OCI-LY7 (cell line): Measurements from ENCODE around the gene AIMP2. TPM values are rescaled to one million over a fixed set of nuclear protein-coding genes. Genes with fewer than 3 reads are reported as not detected.
"Not testable (repeated sequence)": the region's sequence is repeated elsewhere in the genome, so short reads cannot be mapped to it uniquely, and the experiment has no call there.

Experiments used
- BruUV-seq: library from RNA; stranded (reverse); fragments of 400-500 nt; replicated peaks from 2 replicates; lab custom pipeline; 2021; lab: Mats Ljungman, UMichigan
- CTCF ChIA-PET: fragments of 300-600 bp; sonication (Branson Sonifier 250); formaldehyde crosslinking; loops from one replicate; lab custom pipeline; 2022; ENCODE audit warnings: antibody characterized with exemption; ENCODE audit not compliant: unreplicated experiment; lab: Charles Lee
- POLR2A ChIA-PET: fragments of 300-600 bp; sonication (Branson Sonifier 250); formaldehyde crosslinking; loops from one replicate; lab custom pipeline; 2022; ENCODE audit warnings: antibody characterized with exemption; lab: Charles Lee
- DNase-seq: peaks from one replicate; pipeline ENCODE4 v3.0.0-alpha.2; 2015; ENCODE audit warnings: low spot score
- H2AFZ ChIP-seq: fragments of 200-600 bp; sonication (generic), shearing (Covaris generic); 2 replicates; pipeline ENCODE4 v1.6.1; 2014; ENCODE audit warnings: mild to moderate bottlenecking, antibody characterized with exemption, low read length, moderate library complexity
- H3K27ac ChIP-seq: fragments of 200-600 bp; sonication (generic); 2 replicates; pipeline ENCODE4 v1.5.1; 2014; ENCODE audit warnings: mixed run types, low read depth, mild to moderate bottlenecking, moderate library complexity, low read length, inconsistent platforms; ENCODE audit not compliant: poor library complexity, severe bottlenecking
- H3K36me3 ChIP-seq: fragments of 200-600 bp; sonication (generic); 2 replicates; pipeline ENCODE4 v1.6.1; 2014; ENCODE audit warnings: mild to moderate bottlenecking, antibody characterized with exemption, low read length, moderate library complexity, mixed read lengths; ENCODE audit not compliant: insufficient read depth
- H3K4me1 ChIP-seq: fragments of 200-600 bp; sonication (generic); 2 replicates; pipeline ENCODE4 v1.5.1; 2014; ENCODE audit warnings: mild to moderate bottlenecking, low read length; ENCODE audit not compliant: insufficient read depth, poor library complexity, severe bottlenecking
- H3K4me2 ChIP-seq: fragments of 200-600 bp; sonication (generic); 2 replicates; pipeline ENCODE4 v1.6.1; 2014; ENCODE audit warnings: mild to moderate bottlenecking, low read length
- H3K4me3 ChIP-seq: fragments of 200-600 bp; sonication (generic); 2 replicates; pipeline ENCODE4 v1.5.1; 2014; ENCODE audit warnings: mild to moderate bottlenecking, low read depth, low read length; ENCODE audit not compliant: poor library complexity, severe bottlenecking
- H3K79me2 ChIP-seq: fragments of 200-600 bp; sonication (generic); 2 replicates; pipeline ENCODE4 v1.6.1; 2016; ENCODE audit warnings: low read depth, mild to moderate bottlenecking, low read length, moderate library complexity, mixed read lengths; ENCODE audit not compliant: insufficient read depth
- H3K9me2 ChIP-seq: fragments of 200-600 bp; sonication (generic); 2 replicates; pipeline ENCODE4 v1.6.1; 2016; ENCODE audit warnings: mild to moderate bottlenecking, low read length, mixed read lengths; ENCODE audit not compliant: insufficient read depth
- H3K9me3 ChIP-seq: fragments of 200-600 bp; sonication (generic); 2 replicates; pipeline ENCODE4 v1.6.1; 2014; ENCODE audit warnings: mild to moderate bottlenecking, mixed run types, low read length, mixed read lengths
- H4K20me1 ChIP-seq: fragments of 200-600 bp; sonication (generic); 2 replicates; pipeline ENCODE4 v1.6.1; 2014; ENCODE audit warnings: mild to moderate bottlenecking, antibody characterized with exemption, low read length, moderate library complexity, mixed read lengths; ENCODE audit not compliant: insufficient read depth
- EZH2phosphoT487 ChIP-seq: fragments of 200-600 bp; sonication (generic); IDR thresholded peaks from 2 replicates; pipeline ENCODE4 v1.6.1; 2018; ENCODE audit warnings: low read depth, borderline replicate concordance, mild to moderate bottlenecking, mixed run types, antibody characterized with exemption, low read length, moderate library complexity, mixed read lengths
- intact Hi-C: fragments of 100-400 bp; cut with micrococcal nuclease; formaldehyde crosslinking; loops from one replicate; pipeline ENCODE4 v1.10.0; 2022; ENCODE audit not compliant: unreplicated experiment
- small RNA-seq: library from RNA; depleted of rRNA; stranded (forward); fragments of <200 nt; gene quantifications from one replicate; pipeline ENCODE3, GENCODE V24; 2014
- total RNA-seq, 2 experiments: library from RNA; depleted of rRNA in 1 of 2; stranded (reverse); fragments of >200 nt in 1 of 2; shearing (Covaris generic) in 1 of 2; gene quantifications; 2 replicates each; pipeline ENCODE4 v1.2.3, GENCODE V29; 2014 to 2022
- TF ChIP-seq, protein P1 (sequence below): fragments of 200-600 bp; sonication (generic); conservative IDR thresholded peaks from 2 replicates; pipeline ENCODE4 v1.5.1; 2014; ENCODE audit warnings: mild to moderate bottlenecking, antibody characterized with exemption, low read length, moderate library complexity, mixed read lengths

The AIMP2 gene
- total RNA-seq, 2 experiments from 2014 or later: 56.9 to 70.4 TPM

DNA sequence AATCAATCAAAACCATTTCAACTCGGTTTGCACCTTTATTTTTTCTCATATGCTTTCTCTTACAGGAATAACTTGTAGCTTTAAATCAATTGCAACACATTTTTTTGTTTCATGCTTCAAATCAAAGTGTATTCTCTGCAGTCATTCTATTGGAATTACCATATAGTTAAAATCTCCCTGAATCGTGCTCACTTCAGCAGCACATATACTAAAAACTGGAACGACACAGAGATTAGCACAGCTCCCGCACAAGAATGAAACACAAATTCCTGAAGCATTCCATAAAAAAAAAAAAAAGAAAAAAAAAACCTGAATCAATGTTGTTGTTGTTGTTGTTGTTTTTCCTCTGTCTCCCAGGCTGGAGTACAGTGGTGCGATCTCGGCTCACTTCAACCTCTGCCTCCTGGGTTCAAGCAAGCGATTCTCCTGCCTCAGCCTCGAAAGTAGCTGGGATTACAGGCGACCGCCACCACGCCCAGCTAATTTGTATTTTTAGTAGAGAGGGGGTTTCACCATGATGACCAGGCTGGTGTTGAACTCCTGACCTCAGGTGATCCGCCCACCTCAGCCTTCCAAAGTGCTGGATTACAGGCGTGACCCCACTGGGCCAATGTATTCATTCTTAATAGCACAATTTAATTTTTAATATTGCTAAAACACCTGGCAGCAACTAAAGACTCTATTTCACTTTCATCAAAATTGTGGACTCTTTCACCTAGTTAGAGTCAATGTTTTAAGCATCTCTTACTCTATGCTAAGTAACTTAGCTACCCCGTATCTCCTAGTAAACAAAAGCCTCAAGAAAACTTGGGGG lies 48.5 kb downstream of the AIMP2 start:
- TF ChIP-seq, protein P1, sequence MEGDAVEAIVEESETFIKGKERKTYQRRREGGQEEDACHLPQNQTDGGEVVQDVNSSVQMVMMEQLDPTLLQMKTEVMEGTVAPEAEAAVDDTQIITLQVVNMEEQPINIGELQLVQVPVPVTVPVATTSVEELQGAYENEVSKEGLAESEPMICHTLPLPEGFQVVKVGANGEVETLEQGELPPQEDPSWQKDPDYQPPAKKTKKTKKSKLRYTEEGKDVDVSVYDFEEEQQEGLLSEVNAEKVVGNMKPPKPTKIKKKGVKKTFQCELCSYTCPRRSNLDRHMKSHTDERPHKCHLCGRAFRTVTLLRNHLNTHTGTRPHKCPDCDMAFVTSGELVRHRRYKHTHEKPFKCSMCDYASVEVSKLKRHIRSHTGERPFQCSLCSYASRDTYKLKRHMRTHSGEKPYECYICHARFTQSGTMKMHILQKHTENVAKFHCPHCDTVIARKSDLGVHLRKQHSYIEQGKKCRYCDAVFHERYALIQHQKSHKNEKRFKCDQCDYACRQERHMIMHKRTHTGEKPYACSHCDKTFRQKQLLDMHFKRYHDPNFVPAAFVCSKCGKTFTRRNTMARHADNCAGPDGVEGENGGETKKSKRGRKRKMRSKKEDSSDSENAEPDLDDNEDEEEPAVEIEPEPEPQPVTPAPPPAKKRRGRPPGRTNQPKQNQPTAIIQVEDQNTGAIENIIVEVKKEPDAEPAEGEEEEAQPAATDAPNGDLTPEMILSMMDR: no peak
- TF ChIP-seq EZH2phosphoT487: no peak
- intact Hi-C loops: no loop called here
- Histone ChIP-seq H3K9me3 (no peaks in the 10 kb centered on the region), H3K4me3 (peak overlapping the region; percentile 99), H3K79me2 (peaks cover 25% of the 10 kb centered on the region), H3K27ac (no peak overlapping the region), H4K20me1 (no peaks in the 10 kb centered on the region; the same call in 1 of the 2 replicates), H3K36me3 (peaks cover 34% of the 10 kb centered on the region), H3K9me2 (no peaks in the 10 kb centered on the region), H2AFZ (no peak overlapping the region), H3K4me2 (peak overlapping the region; percentile 85), H3K4me1 (peaks cover 20% of the 10 kb centered on the region)
- no peak for DNase-seq
- ChIA-PET POLR2A (interaction anchor here (0.5 to 1.7 kb wide), 14 partner anchors 8 to 309 kb away, joined by 3 to 8 read pairs (median 4); partner anchors contain the start of genes AIMP2 and PMS2), CTCF (no interaction called here)
- TSS peak; percentile 72 for BruUV-seq

DNA sequence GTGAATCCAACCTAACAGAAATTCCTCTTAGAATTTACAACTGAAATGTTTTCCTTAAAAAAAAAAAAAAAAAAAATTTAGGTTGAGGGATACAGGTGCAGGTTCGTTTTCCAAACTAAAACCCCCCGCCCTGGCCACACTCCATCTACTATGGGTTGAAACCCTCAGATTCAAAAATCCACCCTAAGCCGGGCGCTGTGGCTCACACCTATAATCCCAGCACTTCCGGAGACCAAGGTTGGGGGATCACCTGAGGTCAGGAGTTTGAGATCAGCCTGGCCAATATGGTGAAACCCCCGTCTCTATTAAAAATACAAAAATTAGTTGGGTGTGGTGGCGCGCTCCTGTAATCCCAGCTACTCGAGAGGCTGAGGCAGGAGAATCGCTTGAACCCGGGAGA lies 50.9 kb downstream of the AIMP2 start:
- H3K9me2 ChIP-seq, H3K4me3 ChIP-seq, H3K4me2 ChIP-seq, H4K20me1 ChIP-seq, H3K27ac ChIP-seq, CTCF ChIA-PET, DNase-seq, intact Hi-C loops, H3K9me3 ChIP-seq, BruUV-seq: not testable (repeated sequence)
- POLR2A ChIA-PET: interaction anchor here (0.6 kb wide), 1 partner anchor 12 kb away, joined by 4 read pairs; no protein-coding TSS in a partner anchor
- H3K4me1 ChIP-seq: peaks cover 20% of the 10 kb centered on the region
- H3K79me2 ChIP-seq: peaks cover 25% of the 10 kb centered on the region
- peaks cover 12% of the 10 kb centered on the region for H3K36me3 ChIP-seq
- peak overlapping the region; percentile 86; the same call in 1 of the 2 replicates for H2AFZ ChIP-seq

DNA sequence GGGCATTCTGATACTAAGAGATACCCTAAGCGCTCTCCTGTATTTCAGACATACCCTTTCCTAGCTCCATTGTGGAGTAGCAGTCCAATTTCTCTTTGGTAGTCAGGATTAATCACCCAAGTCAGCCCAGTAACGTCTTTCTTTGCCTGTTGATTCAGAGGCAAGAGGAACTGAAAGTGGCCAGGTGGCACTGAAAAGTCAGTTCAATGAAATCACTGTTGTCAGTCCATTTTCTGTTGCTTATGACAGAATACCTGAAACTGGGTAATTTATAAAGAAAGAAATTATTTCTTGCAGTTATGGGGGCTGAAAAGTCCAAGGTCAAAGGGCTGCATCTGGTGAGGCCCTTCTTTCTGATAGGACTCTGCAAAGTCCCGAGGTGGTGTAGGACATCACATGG lies 62.3 kb downstream of the AIMP2 start:
- Histone ChIP-seq H3K4me2 (peak overlapping the region; percentile 57), H3K9me2 (no peaks in the 10 kb centered on the region), H3K4me3 (peak overlapping the region; percentile 31), H3K4me1 (peaks cover 28% of the 10 kb centered on the region), H4K20me1 (no peaks in the 10 kb centered on the region), H3K36me3 (no peaks in the 10 kb centered on the region), H3K27ac (peak overlapping the region; percentile 89), H3K9me3 (no peaks in the 10 kb centered on the region), H3K79me2 (no peaks in the 10 kb centered on the region), H2AFZ (peak overlapping the region; percentile 81)
- POLR2A ChIA-PET: interaction anchor here (0.9 to 1.6 kb wide), 6 partner anchors 11 to 63 kb away, joined by 3 to 4 read pairs (median 3); no protein-coding TSS in a partner anchor
- DNase-seq: peak; percentile 90
- CTCF ChIA-PET: interaction anchor here (1.0 kb wide), 1 partner anchor 45 kb away, joined by 3 read pairs; no protein-coding TSS in a partner anchor
- no peak for TF ChIP-seq EZH2phosphoT487
- TF ChIP-seq, protein P1: no peak
- intact Hi-C loops: no loop called here
- BruUV-seq: no TSS peak

Small RNA genes within 50 kb of the gene (small RNA-seq; reads per million reads assigned to genes)
- gene RF00019: not detected
- not detected for gene RNU6-218P
- 4.3 reads per million, percentile 90 among the genes with 10 or more reads in this experiment for gene SNORA80D

Other genes with a start within 250 kb of the AIMP2 start
- 28.6 and 29.4 TPM in 2 replicates for gene RNF216, start 227.6 kb upstream of the AIMP2 start, total RNA-seq (2014; rRNA removed; shearing (Covaris generic))
- gene RNF216, start 227.6 kb upstream of the AIMP2 start, total RNA-seq (2022): 29.8 and 32.6 TPM in 2 replicates
- not detected in 2 replicates for gene OCM, start 128.5 kb upstream of the AIMP2 start, total RNA-seq (2014; rRNA removed; shearing (Covaris generic))
- gene OCM, start 128.5 kb upstream of the AIMP2 start, total RNA-seq (2022): not detected in 2 replicates
- gene CCZ1, start 110.5 kb upstream of the AIMP2 start, total RNA-seq (2014; rRNA removed; shearing (Covaris generic)): 48.1 and 52.3 TPM in 2 replicates
- 108 and 115 TPM in 2 replicates for gene CCZ1, start 110.5 kb upstream of the AIMP2 start, total RNA-seq (2022)
- gene RSPH10B, start 38.6 kb upstream of the AIMP2 start, total RNA-seq (2014; rRNA removed; shearing (Covaris generic)): 0.09 and 0.51 TPM in 2 replicates
- 0.29 and 0.94 TPM in 2 replicates for gene RSPH10B, start 38.6 kb upstream of the AIMP2 start, total RNA-seq (2022)
- 22.9 and 28.9 TPM in 2 replicates for gene PMS2, start 223 bp upstream of the AIMP2 start, total RNA-seq (2014; rRNA removed; shearing (Covaris generic))
- 37.1 TPM in 2 replicates for gene PMS2, start 223 bp upstream of the AIMP2 start, total RNA-seq (2022)
- gene ANKRD61, start 22.1 kb downstream of the AIMP2 start, total RNA-seq (2014; rRNA removed; shearing (Covaris generic)): 0.31 and 0.32 TPM in 2 replicates
- gene ANKRD61, start 22.1 kb downstream of the AIMP2 start, total RNA-seq (2022): 0.27 and 0.68 TPM in 2 replicates
- 194 and 232 TPM in 2 replicates for gene EIF2AK1, start 49.9 kb downstream of the AIMP2 start, total RNA-seq (2014; rRNA removed; shearing (Covaris generic))
- 110 and 115 TPM in 2 replicates for gene EIF2AK1, start 49.9 kb downstream of the AIMP2 start, total RNA-seq (2022)
- gene USP42, start 95.7 kb downstream of the AIMP2 start, total RNA-seq (2014; rRNA removed; shearing (Covaris generic)): 9.5 and 9.8 TPM in 2 replicates
- gene USP42, start 95.7 kb downstream of the AIMP2 start, total RNA-seq (2022): 17.2 and 18.8 TPM in 2 replicates